Caco-2 (cell line): ENCODE measurements around the gene ACOT6. TPM values are rescaled to one million over a fixed set of nuclear protein-coding genes. Genes with fewer than 3 reads are reported as not detected.

Experiments
- BruUV-seq: library from RNA; stranded (reverse); fragments of 400-500 nt; replicated peaks from 2 replicates; lab custom pipeline; 2021; lab: Mats Ljungman, UMichigan
- CTCF ChIA-PET: fragments of 300-600 bp; sonication (Branson Sonifier 250); formaldehyde crosslinking; loops from one replicate; lab custom pipeline; 2022; ENCODE audit warnings: antibody characterized with exemption; lab: Charles Lee
- POLR2A ChIA-PET: fragments of 300-600 bp; sonication (Branson Sonifier 250); formaldehyde crosslinking; loops from one replicate; lab custom pipeline; 2022; ENCODE audit warnings: antibody characterized with exemption; lab: Charles Lee
- DNase-seq, 2 experiments: peaks; one replicate each; pipeline versions ENCODE4 v3.0.0 to v3.0.0-alpha.2; 2020 to 2022
- H3K27me3 ChIP-seq: replicated peaks from 2 replicates; pipeline ENCODE4 v1.6.0; 2011; ENCODE audit warnings: low read length; ENCODE audit not compliant: control insufficient read depth, insufficient read depth
- H3K36me3 ChIP-seq: 2 replicates; pipeline ENCODE4 v1.5.1; 2011; ENCODE audit warnings: low read length; ENCODE audit not compliant: control insufficient read depth, insufficient read depth
- H3K4me1 ChIP-seq: fragments of 250-450 bp; sonication (Bioruptor Pico); 2 replicates; pipeline ENCODE4 v1.5.1; 2020; ENCODE audit warnings: mild to moderate bottlenecking
- H3K4me3 ChIP-seq: 2 replicates; pipeline ENCODE4 v1.5.1; 2011; ENCODE audit warnings: low read depth, mild to moderate bottlenecking, control low read depth, low read length
- H3K9me3 ChIP-seq: fragments of 250-450 bp; sonication (Bioruptor Pico); 2 replicates; pipeline ENCODE4 v1.5.1; 2020; ENCODE audit warnings: mild to moderate bottlenecking, moderate library complexity
- H3K27ac Mint-ChIP-seq: one replicate; pipeline ENCODE4 v1.8.0; 2022; ENCODE audit warnings: mixed read lengths; ENCODE audit not compliant: unreplicated experiment
- H3K27me3 Mint-ChIP-seq: one replicate; pipeline ENCODE4 v1.8.0; 2022; ENCODE audit warnings: mixed read lengths; ENCODE audit not compliant: insufficient read depth, unreplicated experiment
- H3K36me3 Mint-ChIP-seq: one replicate; pipeline ENCODE4 v1.8.0; 2022; ENCODE audit warnings: mild to moderate bottlenecking, mixed read lengths; ENCODE audit not compliant: insufficient read depth, unreplicated experiment
- H3K4me1 Mint-ChIP-seq: one replicate; pipeline ENCODE4 v1.8.0; 2022; ENCODE audit warnings: low read depth, mixed read lengths; ENCODE audit not compliant: unreplicated experiment
- H3K4me3 Mint-ChIP-seq: one replicate; pipeline ENCODE4 v1.8.0; 2022; ENCODE audit warnings: mild to moderate bottlenecking, moderate library complexity, mixed read lengths; ENCODE audit not compliant: unreplicated experiment
- H3K9me3 Mint-ChIP-seq: one replicate; pipeline ENCODE4 v1.8.0; 2022; ENCODE audit warnings: mixed read lengths; ENCODE audit not compliant: unreplicated experiment
- CTCF ChIP-seq, 2 experiments: fragments of 200-600 bp in 1 of 2; IDR thresholded peaks; 1 replicate in 1 of 2; 2 replicates in 1 of 2; pipeline versions ENCODE4 v1.5.1 to v1.8.0; 2011 to 2022; ENCODE audit warnings: antibody characterized with exemption in 1 of 2, control low read depth in 1 of 2, inconsistent platforms in 1 of 2, low read depth in 1 of 2, low read length in 1 of 2, mild to moderate bottlenecking in 1 of 2, moderate library complexity in 1 of 2; ENCODE audit not compliant: insufficient read depth in 1 of 2, severe bottlenecking in 1 of 2, unreplicated experiment in 1 of 2
- intact Hi-C: fragments of 100-400 bp; cut with micrococcal nuclease; formaldehyde crosslinking; loops from one replicate; pipeline ENCODE4 v1.10.0; 2022; ENCODE audit not compliant: unreplicated experiment
- total RNA-seq: library from RNA; stranded (reverse); gene quantifications from 2 replicates; pipeline ENCODE4 v1.2.3, GENCODE V29; 2022

The ACOT6 gene
- total RNA-seq, 1 experiment from 2014 or later = not detected

GRCh38 chr14:73613046-73613383 lies 698 bp downstream of the ACOT6 start:
- Mint-ChIP-seq H3K4me3 (peak overlapping the region; percentile 80), H3K9me3 (no peaks in the 10 kb centered on the region), H3K27me3 (no peaks in the 10 kb centered on the region), H3K36me3 (no peaks in the 10 kb centered on the region), H3K4me1 (peaks cover 5% of the 10 kb centered on the region), H3K27ac (no peak overlapping the region)
- H3K27me3 ChIP-seq = no peaks in the 10 kb centered on the region
- H3K36me3 ChIP-seq = no peaks in the 10 kb centered on the region
- DNase-seq = no peak
- BruUV-seq = no TSS peak
- intact Hi-C loops = loop anchor here (2.0 kb wide), 1 partner anchor 14 kb away; no protein-coding TSS in a partner anchor
- POLR2A ChIA-PET = interaction anchor here (1.3 kb wide), 1 partner anchor 44 kb away, joined by 7 read pairs; the partner anchor contains the start of gene ACOT2
- H3K9me3 ChIP-seq = no peaks in the 10 kb centered on the region
- H3K4me1 ChIP-seq = peaks cover 8% of the 10 kb centered on the region
- CTCF ChIA-PET = interaction anchor here (0.7 to 1.5 kb wide), 4 partner anchors 20 to 44 kb away, joined by 3 to 12 read pairs (median 7); partner anchors contain the start of gene ACOT2
- peak overlapping the region; percentile 64 for H3K4me3 ChIP-seq
- TF ChIP-seq CTCF (IDR thresholded peaks at IDR 0.05; ENCODE audit: insufficient read depth in 1 of 2, low read depth in 1 of 2, low read length in 1 of 2, severe bottlenecking in 1 of 2, unreplicated experiment in 1 of 2) = no peak

- POLR2A ChIA-PET = no interaction called here
- Mint-ChIP-seq H3K27ac (no peak overlapping the region), H3K4me3 (peak overlapping the region; percentile 80), H3K4me1 (peaks cover 5% of the 10 kb centered on the region), H3K27me3 (no peaks in the 10 kb centered on the region), H3K36me3 (no peaks in the 10 kb centered on the region), H3K9me3 (no peaks in the 10 kb centered on the region)
- no peaks in the 10 kb centered on the region for H3K9me3 ChIP-seq
- no peak overlapping the region for H3K4me3 ChIP-seq
- TF ChIP-seq CTCF (IDR thresholded peaks at IDR 0.05; ENCODE audit: insufficient read depth in 1 of 2, low read depth in 1 of 2, low read length in 1 of 2, severe bottlenecking in 1 of 2, unreplicated experiment in 1 of 2) = no peak
- DNase-seq = no peak
- BruUV-seq = no TSS peak
- CTCF ChIA-PET = interaction anchor here (0.7 to 1.5 kb wide), 3 partner anchors 20 to 44 kb away, joined by 7 to 12 read pairs (median 7); partner anchors contain the start of gene ACOT2
- H3K27me3 ChIP-seq = no peaks in the 10 kb centered on the region
- intact Hi-C loops = loop anchor here (2.0 kb wide), 1 partner anchor 15 kb away; no protein-coding TSS in a partner anchor
- H3K36me3 ChIP-seq = no peaks in the 10 kb centered on the region
- peaks cover 8% of the 10 kb centered on the region for H3K4me1 ChIP-seq
Observed at GRCh38 chr14:73613419-73613963, 1.2 kb downstream of the ACOT6 start.

GRCh38 chr14:73616831-73617230 lies 4.5 kb downstream of the ACOT6 start:
- Histone ChIP-seq H3K4me1 (peaks cover 8% of the 10 kb centered on the region), H3K27me3 (no peaks in the 10 kb centered on the region), H3K36me3 (no peaks in the 10 kb centered on the region), H3K9me3 (no peaks in the 10 kb centered on the region), H3K4me3 (no peak overlapping the region)
- ChIA-PET CTCF (no interaction called here), POLR2A (no interaction called here)
- Mint-ChIP-seq H3K4me1 (peaks cover 5% of the 10 kb centered on the region), H3K9me3 (no peaks in the 10 kb centered on the region), H3K4me3 (no peak overlapping the region), H3K36me3 (no peaks in the 10 kb centered on the region), H3K27me3 (no peaks in the 10 kb centered on the region), H3K27ac (no peak overlapping the region)
- intact Hi-C loops = no loop called here
- no peak for DNase-seq
- TF ChIP-seq CTCF (IDR thresholded peaks at IDR 0.05; ENCODE audit: insufficient read depth in 1 of 2, low read depth in 1 of 2, low read length in 1 of 2, severe bottlenecking in 1 of 2, unreplicated experiment in 1 of 2) = no peak
- no TSS peak for BruUV-seq
